Left lung (tissue), 10 donors: ENCODE data around the gene NDUFAF8. TPM values are rescaled to one million over a fixed set of nuclear protein-coding genes. Genes with fewer than 3 reads are reported as not detected.
A peak's percentile ranks its signal among the peaks of the same experiment; 100 is the strongest.

Experiments
- ATAC-seq: fragments of 200-7000 bp; cut with Tn5 transposase; one replicate; pipeline ENCODE4 v1.9.1; 2020; ENCODE audit warnings: moderate library complexity
- DNase-seq, 4 donors: peaks; one replicate each; pipeline ENCODE4 v3.0.0-alpha.2; 2013 to 2020
- H3K27ac ChIP-seq, 2 donors: fragments of 200-600 bp; sonication (generic) in 1 of 2; one replicate each; pipeline versions ENCODE4 v1.5.0 to v1.8.0; 2020 to 2021
- H3K27me3 ChIP-seq, 2 donors: fragments of 200-600 bp; sonication (generic) in 1 of 2; one replicate each; pipeline versions ENCODE4 v1.5.0 to v1.8.0; 2020 to 2021
- H3K36me3 ChIP-seq, 2 donors: fragments of 200-600 bp; sonication (generic) in 1 of 2; one replicate each; pipeline versions ENCODE4 v1.5.0 to v1.8.0; 2020 to 2021
- H3K4me1 ChIP-seq, 2 donors: fragments of 200-600 bp; one replicate each; pipeline ENCODE4 v1.8.0; 2021
- H3K4me3 ChIP-seq, 2 donors: fragments of 200-600 bp; sonication (generic) in 1 of 2; one replicate each; pipeline versions ENCODE4 v1.5.0 to v1.8.0; 2020 to 2021; ENCODE audit warnings: mild to moderate bottlenecking in 1 of 2
- H3K9me3 ChIP-seq, 2 donors: fragments of 200-600 bp; sonication (generic) in 1 of 2; one replicate each; pipeline versions ENCODE4 v1.5.0 to v1.8.0; 2020 to 2021
- CTCF ChIP-seq, 2 donors: fragments of 200-600 bp; sonication (generic) in 1 of 2; IDR thresholded peaks; one replicate each; pipeline versions ENCODE4 v1.5.0 to v1.8.0; 2021; ENCODE audit warnings: antibody characterized with exemption in 2 of 2
- intact Hi-C, 2 donors: fragments of 100-400 bp; cut with DNase I; formaldehyde crosslinking; loops; one replicate each; pipeline versions ENCODE4 v1.11.2 to v1.14.2; 2022
- polyA plus RNA-seq, 6 donors: library from polyadenylated mRNA; unstranded; fragments of 120-200 nt; gene quantifications; one replicate each; pipeline ENCODE4 v1.2.1, GENCODE V29; 2013; ENCODE audit not compliant: insufficient read length in 6 of 6
- total RNA-seq, 2 donors: library from RNA; stranded (reverse); fragmentation: NEBNext Ultra II Directional; extraction: Animal tissue kit (Norgen Biotek cat#: 25700); gene quantifications; one replicate each; pipeline ENCODE4 v1.2.1, GENCODE V29; 2021
- donor health status: DM: no; HTN: yes; CAD: no.
- donor health status: DM: no; HTN: no; CAD: no.

The NDUFAF8 gene
- total and polyA plus RNA-seq, 8 donors: 27.5 to 48.0 (median 39.1) TPM

DNA sequence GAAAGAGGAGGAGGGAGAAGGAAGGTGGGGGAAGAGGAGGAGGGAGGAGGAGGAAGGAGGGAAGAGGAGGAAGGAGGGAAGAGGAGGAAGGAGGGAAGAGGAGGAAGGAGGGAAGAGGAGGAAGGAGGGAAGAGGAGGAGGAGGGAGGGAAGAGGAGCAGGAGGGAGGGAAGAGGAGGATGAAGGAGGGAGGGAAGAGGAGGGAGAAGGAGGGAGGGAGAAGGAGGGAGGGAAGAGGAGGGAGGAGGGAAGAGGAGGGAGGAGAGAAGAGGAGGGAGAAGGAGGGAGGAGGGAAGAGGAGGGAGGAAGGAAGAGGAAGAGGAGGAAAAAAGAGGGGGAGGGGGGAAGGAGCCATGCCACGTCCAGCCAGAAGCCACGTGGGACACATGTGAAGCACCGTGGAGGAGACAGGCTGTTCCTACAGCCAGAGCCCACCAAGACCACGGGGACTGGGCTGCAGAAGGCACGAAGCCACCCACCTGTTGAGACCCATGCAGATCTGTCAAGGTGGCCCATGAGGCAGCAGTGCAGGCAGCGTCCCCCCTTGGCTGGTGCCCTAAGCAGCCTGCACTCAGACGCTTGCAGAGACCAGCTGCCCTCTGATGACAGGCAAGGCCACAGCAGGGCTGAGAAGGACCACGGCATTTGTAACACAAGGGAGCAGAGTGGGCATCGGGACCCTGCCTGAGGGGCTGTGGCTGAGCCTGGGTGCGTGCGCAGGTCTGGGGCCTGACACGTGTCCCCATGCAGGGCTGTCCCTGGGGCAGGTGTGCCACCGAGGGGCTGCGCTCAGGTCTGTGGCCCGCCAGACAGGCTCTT, 10.3 kb downstream of the NDUFAF8 start:
- TF ChIP-seq CTCF (IDR thresholded peaks at IDR 0.05): no peak
- H3K27ac ChIP-seq: no peak overlapping the region
- ATAC-seq (no peak), DNase-seq (peak in 1 of 4 donors; percentile 54)
- H3K4me3 ChIP-seq: no peak overlapping the region
- no peaks in the 10 kb centered on the region for H3K27me3 ChIP-seq
- peaks cover 0 to 76% of the 10 kb centered on the region in 2 donors for H3K36me3 ChIP-seq
- no peaks in the 10 kb centered on the region for H3K9me3 ChIP-seq
- intact Hi-C loops: loop anchor here in 1 of 2 donors (5.0 to 10.0 kb wide), 2 partner anchors 233 to 355 kb away; no protein-coding TSS in a partner anchor
- H3K4me1 ChIP-seq: no peaks in the 10 kb centered on the region

DNA sequence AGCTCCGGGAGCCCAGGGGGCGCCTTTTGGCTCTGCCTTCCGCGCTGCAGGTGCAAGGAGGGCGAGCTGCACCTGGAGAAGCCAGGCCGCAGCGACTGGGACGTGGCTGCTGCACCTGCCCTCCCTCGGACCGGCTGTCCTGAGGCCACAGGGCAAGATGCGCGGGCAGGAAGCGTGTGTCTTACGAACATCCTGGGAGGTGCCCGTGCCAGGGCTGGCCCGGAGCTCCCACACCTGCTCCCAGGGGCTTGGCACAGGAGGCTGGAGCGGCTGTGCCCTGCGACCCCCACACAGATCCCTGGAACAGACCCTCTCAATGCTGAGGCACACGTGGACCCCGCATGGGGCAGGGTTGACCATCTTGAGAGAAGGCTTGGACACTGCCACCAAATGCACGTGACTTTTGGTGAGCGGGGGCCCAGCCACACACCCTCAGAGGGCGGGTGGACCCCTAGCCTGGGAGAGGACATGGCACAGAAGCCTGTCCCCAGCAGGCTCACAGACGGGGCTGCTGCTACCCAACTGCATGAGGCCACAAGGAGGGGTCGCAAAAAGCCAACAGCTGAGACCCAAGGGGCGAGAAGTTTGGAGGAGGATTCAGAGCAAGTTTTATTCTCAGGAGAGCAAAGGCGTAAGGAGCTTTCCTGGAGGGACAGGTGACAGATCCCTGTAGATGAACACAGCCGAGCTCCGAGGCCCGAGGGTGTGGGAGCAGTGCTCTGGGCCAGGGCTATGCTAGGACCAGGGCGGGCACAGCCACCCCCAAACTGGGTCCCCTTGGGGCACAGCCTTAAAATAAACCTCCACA, 11.4 kb downstream of the NDUFAF8 start:
- H3K36me3 ChIP-seq: peaks cover 0 to 65% of the 10 kb centered on the region in 2 donors
- H3K27ac ChIP-seq: no peak overlapping the region
- H3K4me3 ChIP-seq: no peak overlapping the region
- no peaks in the 10 kb centered on the region for H3K9me3 ChIP-seq
- ATAC-seq: no peak
- peaks cover 10% of the 10 kb centered on the region in 2 donors for H3K4me1 ChIP-seq
- DNase-seq: peak in 1 of 4 donors; percentile 68
- intact Hi-C loops: loop anchor here in 1 of 2 donors (5.0 to 10.0 kb wide), 2 partner anchors 232 to 354 kb away; no protein-coding TSS in a partner anchor
- H3K27me3 ChIP-seq: no peaks in the 10 kb centered on the region
- TF ChIP-seq CTCF (IDR thresholded peaks at IDR 0.05): no peak

DNA sequence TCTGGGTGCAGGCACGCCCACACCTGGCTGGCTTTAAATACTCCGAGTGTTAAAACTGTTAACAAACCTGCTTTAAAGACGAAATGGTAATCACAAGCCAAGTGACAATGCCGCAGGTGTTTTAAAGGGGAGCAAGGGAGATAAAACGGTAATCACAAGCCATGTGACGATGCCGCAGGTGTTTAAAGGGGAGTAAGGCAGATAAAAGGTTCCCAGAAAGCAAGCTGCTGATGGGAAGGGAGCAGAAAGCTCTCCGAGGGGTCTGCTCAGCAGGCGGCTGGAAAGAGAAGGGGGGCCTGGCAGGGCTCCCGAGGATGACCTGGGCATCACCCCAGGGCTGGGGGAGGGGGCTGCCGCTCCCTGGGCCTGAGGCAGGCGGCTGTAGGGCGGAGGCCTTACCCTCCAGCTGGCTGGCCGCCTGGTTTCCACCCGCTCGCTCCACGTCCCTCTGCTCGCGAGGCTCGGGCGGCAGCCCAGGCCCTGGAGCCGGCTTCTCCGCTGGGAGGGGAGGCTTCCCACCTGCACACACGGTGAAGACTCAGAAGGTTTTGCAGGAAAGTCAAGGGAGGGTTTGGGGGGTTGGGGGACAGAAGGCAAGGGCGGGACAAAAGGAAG, 12.1 kb downstream of the NDUFAF8 start:
- intact Hi-C loops: loop anchor here in 1 of 2 donors (5.0 to 10.0 kb wide), 2 partner anchors 231 to 354 kb away; no protein-coding TSS in a partner anchor
- peaks cover 12 to 17% of the 10 kb centered on the region in 2 donors for H3K4me1 ChIP-seq
- peak in 1 of 4 donors; percentile 76 for DNase-seq
- peaks cover 0 to 61% of the 10 kb centered on the region in 2 donors for H3K36me3 ChIP-seq
- no peak for ATAC-seq
- no peak for TF ChIP-seq CTCF (IDR thresholded peaks at IDR 0.05)
- H3K4me3 ChIP-seq: no peak overlapping the region
- H3K27ac ChIP-seq: no peak overlapping the region
- H3K9me3 ChIP-seq: no peaks in the 10 kb centered on the region
- no peaks in the 10 kb centered on the region for H3K27me3 ChIP-seq

- no peak overlapping the region for H3K4me3 ChIP-seq
- peaks cover 12 to 19% of the 10 kb centered on the region in 2 donors for H3K4me1 ChIP-seq
- ATAC-seq: no peak
- intact Hi-C loops: loop anchor here in 1 of 2 donors (5.0 to 10.0 kb wide), 2 partner anchors 230 to 353 kb away; no protein-coding TSS in a partner anchor
- no peak for TF ChIP-seq CTCF (IDR thresholded peaks at IDR 0.05)
- H3K27ac ChIP-seq: no peak overlapping the region
- H3K9me3 ChIP-seq: no peaks in the 10 kb centered on the region
- peaks cover 0 to 61% of the 10 kb centered on the region in 2 donors for H3K36me3 ChIP-seq
- no peaks in the 10 kb centered on the region for H3K27me3 ChIP-seq
- peak in 3 of 4 donors; percentile 24 to 62 (median 33) for DNase-seq
Observed at GRCh38 chr17:81251709-81252301, 12.7 kb downstream of the NDUFAF8 start.
